GM12891 (cell line): Measurements from ENCODE around the gene PPM1H.

Experiments used
- PAX5 ChIP-seq: IDR thresholded peaks from 2 replicates; pipeline ENCODE4 v1.6.1; 2011; ENCODE audit warnings: low read length, moderate library complexity, mild to moderate bottlenecking; ENCODE audit not compliant: insufficient read depth, severe bottlenecking
- POLR2A ChIP-seq: IDR thresholded peaks from 2 replicates; pipeline ENCODE4 v1.6.1; 2011; ENCODE audit warnings: low read depth, low read length, control low read depth
- POLR2AphosphoS5 ChIP-seq: IDR thresholded peaks from 2 replicates; pipeline ENCODE4 v1.6.1; 2011; ENCODE audit warnings: low read depth, low read length, control low read depth
- POU2F2 ChIP-seq: IDR thresholded peaks from 2 replicates; pipeline ENCODE4 v1.6.1; 2011; ENCODE audit warnings: low read depth, mild to moderate bottlenecking, control low read depth, low read length, moderate library complexity
- SPI1 ChIP-seq: IDR thresholded peaks from 2 replicates; pipeline ENCODE4 v1.6.1; 2011; ENCODE audit warnings: low read depth, low read length, control low read depth
- TAF1 ChIP-seq: IDR thresholded peaks from 2 replicates; pipeline ENCODE4 v1.6.1; 2011; ENCODE audit warnings: low read depth, low read length, control low read depth

- no peak for TF ChIP-seq POLR2A
- no peak for TF ChIP-seq POLR2AphosphoS5
- no peak for TF ChIP-seq TAF1
- TF ChIP-seq SPI1: no peak
- TF ChIP-seq PAX5: no peak
- TF ChIP-seq POU2F2: no peak
These were observed 86.5 kb downstream of the PPM1H start for GRCh38 chr12:62848418-62848817.
